CD14-positive monocyte (primary cell): ENCODE data around the gene C12orf56. TPM values are rescaled to one million over a fixed set of nuclear protein-coding genes. Genes with fewer than 3 reads are reported as not detected.
"Not testable (repeated sequence)": the region's sequence is repeated elsewhere in the genome, so short reads cannot be mapped to it uniquely, and the experiment has no call there.

Experiments
- DNase-seq, 3 donors: peaks; one replicate each; pipeline ENCODE4 v3.0.0-alpha.2; 2011 to 2022
- H2AFZ ChIP-seq: 2 replicates; pipeline ENCODE4 v1.6.0; 2012; ENCODE audit warnings: mild to moderate bottlenecking, low read depth, low read length, inconsistent platforms; ENCODE audit not compliant: insufficient read depth, poor library complexity, severe bottlenecking
- H3K27ac ChIP-seq, 2 donors: 1 replicate in 1 of 2; 2 replicates in 1 of 2; pipeline ENCODE4 v1.5.1; 2012 to 2013; ENCODE audit warnings: low read length in 2 of 2, control low read depth in 1 of 2, inconsistent platforms in 1 of 2, low read depth in 1 of 2, mild to moderate bottlenecking in 1 of 2
- H3K27me3 ChIP-seq, 2 donors: one replicate each; pipeline versions ENCODE4 v1.6.0 to v1.6.1; 2011 to 2013; ENCODE audit warnings: low read length in 2 of 2; ENCODE audit not compliant: control insufficient read depth in 2 of 2, insufficient read depth in 2 of 2
- H3K36me3 ChIP-seq, 2 donors: replicated peaks in 1 of 2; 1 replicate in 1 of 2; 2 replicates in 1 of 2; pipeline versions ENCODE4 v1.5.1 to v1.6.1; 2012 to 2013; ENCODE audit warnings: low read length in 2 of 2, control low read depth in 1 of 2, inconsistent platforms in 1 of 2, mild to moderate bottlenecking in 1 of 2; ENCODE audit not compliant: insufficient read depth in 2 of 2, control insufficient read depth in 1 of 2
- H3K4me1 ChIP-seq, 2 donors: 1 replicate in 1 of 2; 2 replicates in 1 of 2; pipeline versions ENCODE4 v1.5.1 to v1.6.1; 2012 to 2013; ENCODE audit warnings: low read length in 2 of 2, control low read depth in 1 of 2, inconsistent platforms in 1 of 2, mild to moderate bottlenecking in 1 of 2, moderate library complexity in 1 of 2; ENCODE audit not compliant: insufficient read depth in 2 of 2, control insufficient read depth in 1 of 2
- H3K4me2 ChIP-seq: replicated peaks from 2 replicates; pipeline ENCODE3; 2012; ENCODE audit warnings: low read length, moderate library complexity, mild to moderate bottlenecking; ENCODE audit not compliant: poor library complexity, severe bottlenecking; ENCODE audit errors: extremely low read depth
- H3K4me3 ChIP-seq, 3 experiments: fragments of 200-600 bp in 1 of 3; sonication (generic) in 1 of 3; replicated peaks in 1 of 3; 1 replicate in 2 of 3; 2 replicates in 1 of 3; pipeline ENCODE4 v1.5.1; 2011 to 2013; ENCODE audit warnings: low read length in 3 of 3, mild to moderate bottlenecking in 3 of 3, control low read depth in 2 of 3, low read depth in 2 of 3, inconsistent platforms in 1 of 3, moderate library complexity in 1 of 3
- H3K79me2 ChIP-seq: 2 replicates; pipeline ENCODE4 v1.6.0; 2012; ENCODE audit warnings: mild to moderate bottlenecking, control low read depth, inconsistent platforms, low read length, moderate library complexity; ENCODE audit not compliant: insufficient read depth
- H3K9ac ChIP-seq: 2 replicates; pipeline ENCODE4 v1.6.0; 2017; ENCODE audit warnings: low read length, mild to moderate bottlenecking; ENCODE audit not compliant: insufficient read depth, poor library complexity, severe bottlenecking
- H3K9me3 ChIP-seq, 2 donors: replicated peaks in 1 of 2; 1 replicate in 1 of 2; 2 replicates in 1 of 2; pipeline versions ENCODE4 v1.5.1 to v1.6.1; 2012 to 2013; ENCODE audit warnings: low read length in 2 of 2, control low read depth in 1 of 2; ENCODE audit not compliant: control insufficient read depth in 1 of 2, insufficient read depth in 1 of 2
- H4K20me1 ChIP-seq: 2 replicates; pipeline ENCODE4 v1.6.0; 2012; ENCODE audit warnings: mild to moderate bottlenecking, low read length, control low read depth, moderate library complexity; ENCODE audit not compliant: insufficient read depth
- H3K27ac Mint-ChIP-seq, 7 donors: one replicate each; pipeline ENCODE4 v1.8.0; 2020; ENCODE audit warnings: mild to moderate bottlenecking in 7 of 7, mixed read lengths in 7 of 7, moderate library complexity in 6 of 7, inconsistent platforms in 2 of 7
- H3K27me3 Mint-ChIP-seq, 3 donors: one replicate each; pipeline ENCODE4 v1.8.0; 2021 to 2022; ENCODE audit warnings: low read depth in 3 of 3, mild to moderate bottlenecking in 3 of 3, mixed read lengths in 3 of 3, moderate library complexity in 3 of 3, inconsistent platforms in 1 of 3
- H3K36me3 Mint-ChIP-seq, 2 donors: one replicate each; pipeline ENCODE4 v1.8.0; 2020; ENCODE audit warnings: mixed read lengths in 2 of 2, inconsistent platforms in 1 of 2, mild to moderate bottlenecking in 1 of 2
- H3K4me1 Mint-ChIP-seq: one replicate; pipeline ENCODE4 v1.8.0; 2020; ENCODE audit warnings: mild to moderate bottlenecking, mixed read lengths
- H3K4me3 Mint-ChIP-seq, 2 donors: one replicate each; pipeline ENCODE4 v1.8.0; 2020; ENCODE audit warnings: mild to moderate bottlenecking in 2 of 2, mixed read lengths in 2 of 2, moderate library complexity in 1 of 2
- H3K9me3 Mint-ChIP-seq, 7 donors: one replicate each; pipeline ENCODE4 v1.8.0; 2020 to 2022; ENCODE audit warnings: mixed read lengths in 7 of 7, mild to moderate bottlenecking in 6 of 7, moderate library complexity in 6 of 7, inconsistent platforms in 2 of 7
- CTCF ChIP-seq: fragments of 200-600 bp; IDR thresholded peaks from one replicate; pipeline ENCODE4 v1.8.0; 2022; ENCODE audit warnings: antibody characterized with exemption, mild to moderate bottlenecking
- WGBS: methylation state at CpG from one replicate; pipeline ENCODE4 v1.1.5; 2013; ENCODE audit warnings: missing lambda C conversion rate; ENCODE audit not compliant: insufficient coverage; 5-methylcytosine and 5-hydroxymethylcytosine counted together
- intact Hi-C, 2 donors: fragments of 100-400 bp; cut with micrococcal nuclease; formaldehyde crosslinking; loops; one replicate each; pipeline versions ENCODE4 v1.15.0 to v1.15.1; 2023
- polyA plus RNA-seq, 3 donors: library from polyadenylated mRNA; depleted of rRNA in 1 of 3; unstranded in 2 of 3; stranded (reverse) in 1 of 3; fragments of 300-500 nt in 2 of 3; fragments of >200 nt in 1 of 3; fragmentation: Illumina TruSeq in 2 of 3; gene quantifications; 1 replicate in 2 of 3; 2 replicates in 1 of 3; pipeline ENCODE4 v1.2.3, GENCODE V29; 2012 to 2021

Gene C12orf56
- polyA plus RNA-seq, 3 donors = not detected

- H3K27ac Mint-ChIP-seq, H3K27ac ChIP-seq, H3K4me2 ChIP-seq, H3K27me3 Mint-ChIP-seq, DNase-seq, H4K20me1 ChIP-seq, H3K79me2 ChIP-seq, H3K9ac ChIP-seq, H3K4me1 Mint-ChIP-seq, H2AFZ ChIP-seq, H3K4me1 ChIP-seq, intact Hi-C loops, H3K36me3 ChIP-seq, H3K27me3 ChIP-seq, H3K4me3 ChIP-seq, H3K4me3 Mint-ChIP-seq, H3K36me3 Mint-ChIP-seq: not testable (repeated sequence)
- peaks cover 16 to 30% of the 10 kb centered on the region in 2 donors for H3K9me3 ChIP-seq
- peaks cover 6 to 37% (median 22%) of the 10 kb centered on the region in 7 donors for H3K9me3 Mint-ChIP-seq
- WGBS = 91% methylated on average over 1 of the region's 2 CpGs
These were observed 34.3 kb downstream of the C12orf56 start for GRCh38 chr12:64356209-64356608.

- H3K27ac Mint-ChIP-seq = no peak overlapping the region
- H3K4me2 ChIP-seq = no peak overlapping the region
- H3K36me3 Mint-ChIP-seq = no peaks in the 10 kb centered on the region
- peaks cover 9 to 47% (median 35%) of the 10 kb centered on the region in 7 donors for H3K9me3 Mint-ChIP-seq
- peaks cover 16 to 32% of the 10 kb centered on the region in 2 donors for H3K9me3 ChIP-seq
- H3K4me3 Mint-ChIP-seq = no peak overlapping the region
- H4K20me1 ChIP-seq = no peaks in the 10 kb centered on the region
- H3K27me3 Mint-ChIP-seq = no peaks in the 10 kb centered on the region
- no peak overlapping the region for H3K27ac ChIP-seq
- no peaks in the 10 kb centered on the region for H3K4me1 ChIP-seq
- H2AFZ ChIP-seq = no peak overlapping the region
- intact Hi-C loops = no loop called here
- H3K4me3 ChIP-seq = no peak overlapping the region
- no peak for DNase-seq
- 100% methylated on average over 1 of the region's 4 CpGs for WGBS
- H3K9ac ChIP-seq = no peak overlapping the region
- no peak for TF ChIP-seq CTCF
- no peaks in the 10 kb centered on the region for H3K79me2 ChIP-seq
- H3K27me3 ChIP-seq = no peaks in the 10 kb centered on the region
- no peaks in the 10 kb centered on the region for H3K4me1 Mint-ChIP-seq
- no peaks in the 10 kb centered on the region for H3K36me3 ChIP-seq
These were observed 38.4 kb downstream of the C12orf56 start for GRCh38 chr12:64352181-64352580.
